HepG2 (cell line): ENCODE data around the gene GAD2. TPM values are rescaled to one million over a fixed set of nuclear protein-coding genes. Genes with fewer than 3 reads are reported as not detected.

Experiments used
- ATAC-seq: fragments of 200-7000 bp; cut with Tn5 transposase; 3 replicates; pipeline ENCODE4 v1.9.1; 2020; ENCODE audit warnings: mild to moderate bottlenecking, moderate library complexity
- BruUV-seq: library from RNA; stranded (reverse); fragments of 400-500 nt; replicated peaks from 2 replicates; lab custom pipeline; 2021; lab: Mats Ljungman, UMichigan
- CTCF ChIA-PET: fragments of 300-600 bp; formaldehyde crosslinking; extraction: SDS; loops from one replicate; lab custom pipeline; 2021; ENCODE audit warnings: low total read pairs, inconsistent platforms, low intra/inter-chr PET ratio; lab: Yijun Ruan, JAX
- POLR2A ChIA-PET: fragments of 350-600 bp; sonication (Branson Sonifier 250); formaldehyde crosslinking; loops from one replicate; lab custom pipeline; 2020; ENCODE audit warnings: antibody characterized with exemption, inconsistent platforms; lab: Yijun Ruan, JAX
- DNase-seq: peaks from one replicate; pipeline ENCODE4 v3.0.0-alpha.2; 2015; ENCODE audit warnings: low spot score
- FAIRE-seq: peaks from 3 replicates; lab custom pipeline; 2011; peaks lifted over from hg19 to GRCh38; lab: Jason Lieb, UNC
- H2AFZ ChIP-seq: one replicate; pipeline ENCODE4 v1.6.1; 2011; ENCODE audit warnings: low read length, inconsistent platforms
- H3K27ac ChIP-seq: fragments of 300-600 bp; 3 replicates; pipeline ENCODE4 v1.8.0; 2011; ENCODE audit warnings: mixed run types, mild to moderate bottlenecking, mixed read lengths, low read length, inconsistent platforms; ENCODE audit not compliant: insufficient read depth; ENCODE audit errors: extremely low read length
- H3K27me3 ChIP-seq, 2 experiments: fragments of 200-600 bp in 1 of 2; 2 replicates in 1 of 2; 3 replicates in 1 of 2; pipeline versions ENCODE4 v1.6.0 to v1.8.0; 2011; ENCODE audit warnings: low read length in 2 of 2, mild to moderate bottlenecking in 2 of 2, moderate library complexity in 2 of 2, inconsistent platforms in 1 of 2; ENCODE audit not compliant: insufficient read depth in 2 of 2, control insufficient read depth in 1 of 2
- H3K36me3 ChIP-seq, 2 experiments: fragments of 200-600 bp in 1 of 2; replicated peaks in 1 of 2; 2 replicates in 1 of 2; 3 replicates in 1 of 2; pipeline versions ENCODE4 v1.5.1 to v1.8.0; 2011; ENCODE audit warnings: low read length in 2 of 2, inconsistent platforms in 1 of 2; ENCODE audit not compliant: insufficient read depth in 2 of 2, control insufficient read depth in 1 of 2
- H3K4me1 ChIP-seq: 2 replicates; pipeline ENCODE4 v1.5.1; 2012; ENCODE audit warnings: low read length, inconsistent platforms; ENCODE audit not compliant: insufficient read depth
- H3K4me2 ChIP-seq: 2 replicates; pipeline ENCODE4 v1.6.0; 2011; ENCODE audit warnings: low read depth, low read length, inconsistent platforms
- H3K4me3 ChIP-seq, 3 experiments: fragments of 200-600 bp in 1 of 3; sonication (generic), shearing (Covaris generic) in 1 of 3; replicated peaks in 1 of 3; 2 replicates each; pipeline ENCODE4 v1.5.1; 2011 to 2016; ENCODE audit warnings: low read length in 3 of 3, inconsistent platforms in 2 of 3, low read depth in 2 of 3, mild to moderate bottlenecking in 2 of 3, control low read depth in 1 of 3, mixed read lengths in 1 of 3; ENCODE audit not compliant: insufficient read depth in 1 of 3
- H3K79me2 ChIP-seq: one replicate; pipeline ENCODE4 v1.6.1; 2011; ENCODE audit warnings: low read length, inconsistent platforms; ENCODE audit not compliant: insufficient read depth
- H3K9ac ChIP-seq: 2 replicates; pipeline ENCODE4 v1.6.0; 2011; ENCODE audit warnings: mild to moderate bottlenecking, low read depth, low read length, inconsistent platforms; ENCODE audit not compliant: insufficient read depth
- H3K9me3 ChIP-seq: 2 replicates; pipeline ENCODE4 v1.5.1; 2012; ENCODE audit warnings: mild to moderate bottlenecking, low read length
- H4K20me1 ChIP-seq: 2 replicates; pipeline ENCODE4 v1.6.0; 2011; ENCODE audit warnings: inconsistent platforms, mild to moderate bottlenecking, low read length, moderate library complexity; ENCODE audit not compliant: insufficient read depth
- FOXC1 ChIP-seq: sonication (generic); formaldehyde crosslinking; IDR thresholded peaks from 2 replicates; pipeline ENCODE4 v1.8.0; 2022; ENCODE audit warnings: mild to moderate bottlenecking, missing genetic modification reagents, borderline replicate concordance
- FOXJ3 ChIP-seq: sonication (generic); formaldehyde crosslinking; IDR thresholded peaks from 2 replicates; pipeline ENCODE4 v1.4.0; 2020; ENCODE audit warnings: missing genetic modification reagents, mild to moderate bottlenecking, borderline replicate concordance
- HHEX ChIP-seq: IDR thresholded peaks from 2 replicates; pipeline ENCODE4 v1.6.1; 2016; ENCODE audit warnings: control low read depth
- HOXA7 ChIP-seq: sonication (generic); formaldehyde crosslinking; IDR thresholded peaks from 2 replicates; pipeline ENCODE4 v1.8.1; 2022; ENCODE audit warnings: mild to moderate bottlenecking, missing genetic modification reagents, moderate library complexity
- RAD21 ChIP-seq: fragments of 450-650 bp; formaldehyde crosslinking; IDR thresholded peaks from 2 replicates; pipeline ENCODE4 v1.5.0; 2020; ENCODE audit warnings: mild to moderate bottlenecking
- TBP ChIP-seq: sonication (generic); formaldehyde crosslinking; IDR thresholded peaks from 2 replicates; pipeline ENCODE4 v1.5.0; 2020; ENCODE audit warnings: missing genetic modification reagents
- TCF12 ChIP-seq, 2 experiments: fragments of 450-650 bp in 1 of 2; sonication (generic) in 1 of 2; formaldehyde crosslinking in 1 of 2; IDR thresholded peaks; 2 replicates each; pipeline versions ENCODE4 v1.6.1 to v1.8.0; 2017 to 2022; ENCODE audit warnings: antibody characterized with exemption in 1 of 2, mild to moderate bottlenecking in 1 of 2, missing genetic modification reagents in 1 of 2, moderate library complexity in 1 of 2
- ZBTB7B ChIP-seq: sonication (generic); formaldehyde crosslinking; IDR thresholded peaks from 2 replicates; pipeline ENCODE4 v1.4.0; 2020; ENCODE audit warnings: missing genetic modification reagents
- ZFP90 ChIP-seq: sonication (generic); formaldehyde crosslinking; IDR thresholded peaks from 2 replicates; pipeline ENCODE4 v1.8.0; 2022; ENCODE audit warnings: missing genetic modification reagents, mild to moderate bottlenecking, inconsistent platforms, borderline replicate concordance
- ZKSCAN1 ChIP-seq: fragments of 150-350 bp; IDR thresholded peaks from 2 replicates; pipeline ENCODE4 v1.6.1; 2014; ENCODE audit warnings: low read length
- ZNF3 ChIP-seq: IDR thresholded peaks from 2 replicates; pipeline ENCODE4 v1.7.0; 2017; ENCODE audit warnings: inconsistent platforms
- ZNF547 ChIP-seq: sonication (generic); formaldehyde crosslinking; IDR thresholded peaks from 2 replicates; pipeline ENCODE4 v1.5.1; 2020; ENCODE audit warnings: mild to moderate bottlenecking, missing genetic modification reagents
- ZNF549 ChIP-seq: sonication (generic); formaldehyde crosslinking; IDR thresholded peaks from 2 replicates; pipeline ENCODE4 v1.5.0; 2020; ENCODE audit warnings: missing genetic modification reagents
- ZNF709 ChIP-seq: sonication (generic); formaldehyde crosslinking; IDR thresholded peaks from 2 replicates; pipeline ENCODE4 v1.5.0; 2020; ENCODE audit warnings: mild to moderate bottlenecking, missing genetic modification reagents
- ZNF713 ChIP-seq: sonication (generic); formaldehyde crosslinking; IDR thresholded peaks from 2 replicates; pipeline ENCODE4 v1.4.0; 2020; ENCODE audit warnings: mild to moderate bottlenecking, missing genetic modification reagents
- ZNF766 ChIP-seq: sonication (generic); formaldehyde crosslinking; IDR thresholded peaks from 2 replicates; pipeline ENCODE4 v1.5.0; 2020; ENCODE audit warnings: missing genetic modification reagents, borderline replicate concordance
- WGBS: methylation state at CpG from one replicate; pipeline ENCODE4 v1.1.6; 2017; ENCODE audit warnings: low lambda C conversion rate; 5-methylcytosine and 5-hydroxymethylcytosine counted together
- in situ Hi-C: cut with HindIII; loops from 2 replicates; pipeline ENCODE4 v1.10.0; 2017; ENCODE audit warnings: low pct_unique_long_range_greater_than_20kb; ENCODE audit not compliant: extremely low pct_ligation_motif_present
- intact Hi-C: fragments of 100-400 bp; cut with micrococcal nuclease; formaldehyde crosslinking; loops from one replicate; pipeline ENCODE4 v1.10.0; 2022; ENCODE audit not compliant: unreplicated experiment
- polyA plus RNA-seq, 8 experiments: library from polyadenylated mRNA; depleted of rRNA in 3 of 8; stranded (reverse) in 7 of 8; unstranded in 1 of 8; fragments of >200 nt; fragmentation: Illumina TruSeq in 4 of 8; extraction: Trizol in 4 of 8; gene quantifications; 2 replicates each; pipeline versions ENCODE4 v1.2.1 to v1.2.3, GENCODE V29; 2011 to 2016; ENCODE audit warnings: low read depth in 4 of 8, missing spikeins in 1 of 8, mixed read lengths in 1 of 8; ENCODE audit not compliant: insufficient read depth in 1 of 8
- total RNA-seq, 5 experiments: library from RNA; depleted of rRNA; stranded (reverse); fragments of >200 nt; fragmentation: Illumina TruSeq; extraction: Trizol; gene quantifications; 2 replicates each; pipeline ENCODE4 v1.2.3, GENCODE V29; 2016; ENCODE audit warnings: low read depth in 1 of 5
- TF ChIP-seq, protein P1 (sequence below): sonication (generic); formaldehyde crosslinking; IDR thresholded peaks from 2 replicates; pipeline ENCODE4 v1.4.0; 2020; ENCODE audit warnings: missing genetic modification reagents
- TF ChIP-seq, protein P2 (sequence below): sonication (generic); formaldehyde crosslinking; IDR thresholded peaks from 2 replicates; pipeline ENCODE4 v1.8.0; 2022; ENCODE audit warnings: mild to moderate bottlenecking, missing genetic modification reagents, moderate library complexity

GAD2 gene
- total and polyA plus RNA-seq, 2 of the 13 experiments (the other 11 are each of a cell fraction or from before 2014, with no cell fraction given): not detected

DNA sequence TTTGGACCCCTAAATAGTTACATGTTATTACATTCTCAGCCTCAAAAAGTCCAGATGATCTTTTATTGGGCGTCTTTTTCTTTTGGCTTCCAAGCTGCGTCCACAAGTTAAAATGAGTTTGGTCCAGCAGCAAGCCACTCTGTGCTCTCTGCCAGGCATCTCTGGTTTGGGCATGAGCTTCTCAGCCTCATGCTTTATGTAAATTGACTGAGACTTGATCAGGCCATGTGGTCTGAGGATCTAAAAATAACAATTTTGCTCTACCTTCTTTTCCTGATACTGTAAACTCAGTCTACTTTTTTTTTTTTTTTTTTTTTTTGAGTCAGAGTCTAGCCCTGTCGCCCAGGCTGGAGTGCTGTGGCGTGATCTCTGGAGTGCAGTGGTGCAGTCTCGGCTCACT lies 15.6 kb downstream of the GAD2 start:
- FAIRE-seq (no peak), ATAC-seq (no peak), DNase-seq (no peak)
- 2% methylated on average over 5 of the region's 5 CpGs for WGBS
- H3K27me3 ChIP-seq: peaks cover 0 to 12% of the 10 kb centered on the region in 2 experiments; a peak in 2 of 5 replicates
- H3K79me2 ChIP-seq: no peaks in the 10 kb centered on the region
- ChIA-PET CTCF (no interaction called here), POLR2A (no interaction called here)
- no peaks in the 10 kb centered on the region for H3K36me3 ChIP-seq
- no TSS peak for BruUV-seq
- in situ Hi-C loops (no loop called here), intact Hi-C loops (no loop called here)
- no peaks in the 10 kb centered on the region for H4K20me1 ChIP-seq
- no peak overlapping the region for H3K4me3 ChIP-seq
- H2AFZ ChIP-seq: no peak overlapping the region
- H3K27ac ChIP-seq: no peak overlapping the region
- no peak overlapping the region for H3K4me2 ChIP-seq
- H3K9ac ChIP-seq: no peak overlapping the region
- no peaks in the 10 kb centered on the region for H3K4me1 ChIP-seq
- TF ChIP-seq ZNF709 (CRISPR knock-in tag) (no peak), RAD21 (no peak), FOXC1 (CRISPR knock-in tag) (no peak), HOXA7 (no peak), ZNF549 (CRISPR knock-in tag) (no peak)
- TF ChIP-seq, protein P1, sequence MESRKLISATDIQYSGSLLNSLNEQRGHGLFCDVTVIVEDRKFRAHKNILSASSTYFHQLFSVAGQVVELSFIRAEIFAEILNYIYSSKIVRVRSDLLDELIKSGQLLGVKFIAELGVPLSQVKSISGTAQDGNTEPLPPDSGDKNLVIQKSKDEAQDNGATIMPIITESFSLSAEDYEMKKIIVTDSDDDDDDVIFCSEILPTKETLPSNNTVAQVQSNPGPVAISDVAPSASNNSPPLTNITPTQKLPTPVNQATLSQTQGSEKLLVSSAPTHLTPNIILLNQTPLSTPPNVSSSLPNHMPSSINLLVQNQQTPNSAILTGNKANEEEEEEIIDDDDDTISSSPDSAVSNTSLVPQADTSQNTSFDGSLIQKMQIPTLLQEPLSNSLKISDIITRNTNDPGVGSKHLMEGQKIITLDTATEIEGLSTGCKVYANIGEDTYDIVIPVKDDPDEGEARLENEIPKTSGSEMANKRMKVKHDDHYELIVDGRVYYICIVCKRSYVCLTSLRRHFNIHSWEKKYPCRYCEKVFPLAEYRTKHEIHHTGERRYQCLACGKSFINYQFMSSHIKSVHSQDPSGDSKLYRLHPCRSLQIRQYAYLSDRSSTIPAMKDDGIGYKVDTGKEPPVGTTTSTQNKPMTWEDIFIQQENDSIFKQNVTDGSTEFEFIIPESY (CRISPR knock-in tag): no peak
- H3K9me3 ChIP-seq: no peaks in the 10 kb centered on the region

DNA sequence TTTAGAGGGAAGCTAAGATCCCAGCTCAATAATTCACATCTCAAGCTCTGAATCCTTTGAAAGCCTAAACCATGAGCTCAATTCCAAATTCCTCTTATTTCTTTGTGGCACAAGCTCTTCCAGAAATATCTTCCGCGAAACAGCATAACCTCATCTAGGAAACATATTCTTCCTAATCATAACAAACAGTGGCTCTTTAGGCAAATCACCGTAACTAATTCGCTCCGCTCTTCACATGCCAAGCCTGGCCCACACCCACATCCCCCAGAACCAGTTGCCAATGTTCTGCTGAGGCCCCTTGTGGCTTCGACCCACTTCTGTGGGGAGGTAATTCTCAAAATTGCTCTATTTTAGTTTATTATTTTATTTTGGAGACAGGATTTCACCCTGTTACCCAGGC lies 19.2 kb downstream of the GAD2 start:
- Histone ChIP-seq H4K20me1 (no peaks in the 10 kb centered on the region), H3K79me2 (no peaks in the 10 kb centered on the region), H3K4me3 (no peak overlapping the region), H3K9ac (no peak overlapping the region), H3K27ac (no peak overlapping the region), H3K27me3 (peaks cover 0 to 17% of the 10 kb centered on the region in 2 experiments; a peak in 2 of 5 replicates), H3K36me3 (no peaks in the 10 kb centered on the region), H3K4me1 (no peaks in the 10 kb centered on the region), H3K9me3 (no peaks in the 10 kb centered on the region), H3K4me2 (no peak overlapping the region), H2AFZ (no peak overlapping the region)
- FAIRE-seq (no peak), DNase-seq (no peak), ATAC-seq (no peak)
- CTCF ChIA-PET: no interaction called here
- POLR2A ChIA-PET: no interaction called here
- 66% methylated on average over 6 of the region's 6 CpGs for WGBS
- intact Hi-C loops: no loop called here
- no TSS peak for BruUV-seq
- in situ Hi-C loops: no loop called here
- no peak for TF ChIP-seq HHEX
- no peak for TF ChIP-seq TCF12 (IDR thresholded peaks at IDR 0.05)
- no peak for TF ChIP-seq TCF12 (CRISPR knock-in tag; IDR thresholded peaks at IDR 0.05)
- TF ChIP-seq FOXJ3: no peak
- TF ChIP-seq ZNF713 (CRISPR knock-in tag): no peak
- no peak for TF ChIP-seq TBP (CRISPR knock-in tag)
- TF ChIP-seq ZKSCAN1: no peak
- TF ChIP-seq, protein P2, sequence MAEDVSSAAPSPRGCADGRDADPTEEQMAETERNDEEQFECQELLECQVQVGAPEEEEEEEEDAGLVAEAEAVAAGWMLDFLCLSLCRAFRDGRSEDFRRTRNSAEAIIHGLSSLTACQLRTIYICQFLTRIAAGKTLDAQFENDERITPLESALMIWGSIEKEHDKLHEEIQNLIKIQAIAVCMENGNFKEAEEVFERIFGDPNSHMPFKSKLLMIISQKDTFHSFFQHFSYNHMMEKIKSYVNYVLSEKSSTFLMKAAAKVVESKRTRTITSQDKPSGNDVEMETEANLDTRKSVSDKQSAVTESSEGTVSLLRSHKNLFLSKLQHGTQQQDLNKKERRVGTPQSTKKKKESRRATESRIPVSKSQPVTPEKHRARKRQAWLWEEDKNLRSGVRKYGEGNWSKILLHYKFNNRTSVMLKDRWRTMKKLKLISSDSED (CRISPR knock-in tag): no peak
- TF ChIP-seq ZNF547 (CRISPR knock-in tag): no peak
- TF ChIP-seq ZFP90 (CRISPR knock-in tag): no peak
- TF ChIP-seq ZNF3: no peak
- no peak for TF ChIP-seq ZNF766 (CRISPR knock-in tag)
- TF ChIP-seq ZBTB7B (CRISPR knock-in tag): no peak
